GM18951 (cell line): ENCODE measurements around the gene ARHGEF40.

Source experiments
- POLR2A ChIP-seq: IDR thresholded peaks from 4 replicates; pipeline ENCODE4 v1.6.1; 2011; ENCODE audit warnings: mild to moderate bottlenecking; ENCODE audit not compliant: insufficient read length, insufficient read depth; ENCODE audit errors: extremely low read depth
- in situ Hi-C: fragments of 300-500 bp; cut with MboI; formaldehyde crosslinking; loops from one replicate; pipeline ENCODE4 v1.12.0; 2022; ENCODE audit warnings: low sequenced_read_pairs, mixed read lengths, inconsistent platforms; ENCODE audit not compliant: unreplicated experiment

ARHGEF40 gene

GRCh38 chr14:21088687-21089086 lies 18.6 kb downstream of the ARHGEF40 start:
- in situ Hi-C loops: no loop called here
- no peak for TF ChIP-seq POLR2A

DNA sequence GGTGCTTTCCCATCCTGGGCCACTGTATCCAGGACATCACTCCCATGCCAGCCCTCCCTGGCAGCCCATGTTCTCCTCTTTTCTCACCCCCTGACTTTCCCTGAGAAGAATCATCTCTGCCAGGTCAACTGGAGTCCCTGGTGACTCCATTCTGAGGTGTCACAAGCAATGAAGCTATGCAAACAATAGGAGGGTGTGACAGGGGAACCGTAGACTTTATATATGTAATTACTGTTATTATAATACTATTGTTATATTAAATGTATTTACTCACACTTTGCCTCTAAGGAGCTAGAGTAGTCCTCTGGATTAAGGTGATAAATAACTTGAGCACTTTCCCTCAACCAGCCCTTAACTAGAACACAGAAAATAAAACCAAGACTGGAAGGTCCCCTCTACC lies 19.2 kb downstream of the ARHGEF40 start:
- in situ Hi-C loops: no loop called here
- TF ChIP-seq POLR2A: no peak

GRCh38 chr14:21089877-21090193 lies 19.7 kb downstream of the ARHGEF40 start:
- TF ChIP-seq POLR2A: no peak
- in situ Hi-C loops: no loop called here

- in situ Hi-C loops: no loop called here
- TF ChIP-seq POLR2A: no peak
Measured at GRCh38 chr14:21090194-21090939, 20.3 kb downstream of the ARHGEF40 start.

GRCh38 chr14:21090940-21091663 lies 21.0 kb downstream of the ARHGEF40 start:
- in situ Hi-C loops: no loop called here
- no peak for TF ChIP-seq POLR2A

- TF ChIP-seq POLR2A: no peak
- in situ Hi-C loops: no loop called here
Measured at GRCh38 chr14:21091821-21092272, 21.7 kb downstream of the ARHGEF40 start.

DNA sequence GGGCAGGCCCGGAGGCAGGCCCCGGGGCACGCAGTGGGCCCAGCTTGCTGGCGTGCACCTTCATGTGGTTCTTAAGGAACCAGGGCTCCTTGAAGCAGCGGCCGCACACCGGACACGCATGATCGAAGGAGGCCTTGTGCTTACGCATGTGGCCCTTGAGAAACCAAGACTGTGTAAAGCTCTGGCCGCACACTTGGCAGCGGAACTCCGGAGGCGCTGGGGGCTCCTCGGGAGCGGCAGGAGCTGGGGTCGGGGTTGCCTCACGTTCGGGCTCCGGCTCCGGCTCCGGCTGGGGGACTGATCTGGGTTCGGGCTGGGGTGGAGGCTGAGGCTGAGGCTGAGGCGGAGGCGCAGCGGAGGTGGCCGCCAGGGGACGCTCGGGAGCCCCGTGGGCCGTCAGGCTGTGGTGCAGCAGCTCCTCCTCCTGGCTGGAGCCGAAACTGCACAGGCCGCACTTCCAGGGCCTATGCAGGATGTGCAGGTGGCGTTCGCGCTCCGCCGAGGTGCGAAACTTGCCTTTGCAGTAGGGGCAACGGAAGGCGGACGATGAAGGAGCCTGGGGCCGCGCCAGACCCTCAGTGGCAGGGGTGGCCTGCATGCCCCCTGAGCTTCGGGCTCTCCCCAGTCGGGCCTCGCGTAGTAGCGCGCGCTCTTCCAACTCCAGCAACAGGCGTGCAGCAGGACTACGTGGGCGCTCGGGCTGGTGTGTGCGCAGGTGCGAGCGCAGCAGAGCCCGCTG lies 22.3 kb downstream of the ARHGEF40 start:
- in situ Hi-C loops: no loop called here
- no peak for TF ChIP-seq POLR2A

DNA sequence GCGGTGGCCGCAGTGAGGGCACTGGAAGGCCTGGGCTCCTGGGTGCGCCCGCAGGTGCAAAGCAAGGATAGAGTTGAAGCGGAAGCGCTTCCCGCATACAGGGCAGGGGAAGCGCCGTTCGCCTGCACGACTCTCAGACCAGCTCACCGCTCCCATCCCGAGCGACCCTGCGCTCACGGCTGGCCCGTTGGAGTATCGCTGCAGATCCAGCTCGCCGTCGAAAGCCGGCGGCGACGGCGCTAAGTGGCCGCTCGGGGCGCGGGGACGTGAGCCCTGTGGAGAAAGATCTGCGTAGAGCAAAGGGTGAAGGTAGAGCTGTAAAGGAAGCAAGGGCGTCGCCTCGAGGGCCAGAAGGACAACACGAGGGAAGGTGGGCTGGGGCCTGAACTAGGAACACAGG lies 22.9 kb downstream of the ARHGEF40 start:
- no peak for TF ChIP-seq POLR2A
- in situ Hi-C loops: no loop called here

DNA sequence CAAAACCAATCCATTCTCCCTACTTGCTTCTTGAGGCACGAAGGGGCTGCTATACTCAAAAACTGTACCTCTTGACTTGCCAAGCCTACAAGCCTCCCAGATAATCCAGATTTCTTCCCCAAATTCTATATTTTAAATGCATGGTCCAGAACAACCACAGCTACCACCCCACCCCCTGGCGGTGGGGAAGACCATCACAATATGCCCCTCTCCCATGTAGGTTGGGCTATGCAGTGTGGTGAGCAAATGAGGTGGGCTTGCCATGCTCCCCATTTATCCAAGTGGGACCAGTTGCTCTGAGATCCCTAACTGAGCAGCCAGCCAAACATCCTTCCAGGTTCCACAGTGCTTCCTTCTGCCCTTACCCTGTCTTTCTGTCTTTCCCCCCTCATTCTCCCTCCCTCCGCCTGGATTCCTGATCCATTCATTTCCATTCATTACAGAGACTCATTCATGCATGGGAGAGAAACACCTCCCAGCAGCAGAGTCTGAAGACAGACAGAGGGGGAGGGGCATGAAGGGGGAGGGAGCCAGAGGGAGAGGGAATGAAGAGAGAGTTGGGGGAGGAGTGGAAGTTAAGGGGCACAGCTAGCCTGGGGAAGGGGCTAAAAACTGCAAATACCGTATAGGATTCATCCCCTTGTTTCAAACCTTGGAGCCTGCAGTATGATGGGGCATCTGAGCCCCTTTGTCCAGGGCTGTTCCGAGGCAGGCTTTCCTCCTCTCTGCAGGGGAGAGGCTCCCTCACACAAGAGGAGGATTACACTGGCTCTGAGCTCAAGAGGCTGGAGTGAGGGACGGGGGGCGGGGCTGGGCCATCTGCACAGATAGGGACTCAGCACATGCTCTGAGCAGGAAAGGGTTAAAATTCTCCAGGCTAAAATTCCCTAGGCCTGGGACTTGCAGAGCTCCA lies 23.9 kb downstream of the ARHGEF40 start:
- in situ Hi-C loops: no loop called here
- TF ChIP-seq POLR2A: no peak

DNA sequence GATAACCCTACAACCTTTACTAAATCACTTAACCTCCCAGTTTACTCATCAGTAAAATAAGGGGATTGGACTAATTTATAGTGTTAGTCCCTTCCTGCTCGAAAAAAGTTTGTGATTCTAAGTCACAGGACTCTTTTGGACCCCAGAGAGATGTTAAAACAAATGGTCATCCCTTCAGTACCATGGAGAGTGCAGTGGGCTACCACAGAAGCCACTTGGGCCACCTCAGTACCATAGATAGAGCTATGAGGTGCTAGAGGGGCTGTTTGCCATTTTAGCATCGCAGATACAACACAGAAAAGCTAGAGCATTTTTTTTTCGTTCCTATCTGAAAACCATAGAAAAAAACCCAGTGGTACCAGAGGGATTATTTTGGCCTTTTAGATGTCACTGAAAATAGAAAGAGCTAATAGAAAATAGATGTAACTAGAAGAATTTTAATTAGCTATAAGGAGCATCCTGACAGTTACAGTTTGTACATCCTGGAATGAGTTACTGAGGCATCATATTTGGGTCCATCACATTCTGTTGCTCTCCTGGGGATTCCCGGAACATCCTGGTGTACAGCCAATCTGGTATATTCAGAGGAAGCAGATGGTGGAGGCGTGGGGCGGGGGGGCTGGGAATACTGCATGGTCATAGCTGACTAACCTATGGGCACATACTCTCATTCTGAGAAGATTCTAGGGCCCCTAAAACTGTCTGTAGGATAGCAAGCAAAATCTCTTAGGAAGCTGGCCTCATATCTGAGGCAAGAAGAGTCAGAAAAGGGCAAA lies 25.5 kb downstream of the ARHGEF40 start:
- no peak for TF ChIP-seq POLR2A
- in situ Hi-C loops: no loop called here

GRCh38 chr14:21096438-21096837 lies 26.3 kb downstream of the ARHGEF40 start:
- TF ChIP-seq POLR2A: no peak
- in situ Hi-C loops: no loop called here
